Progenitor cell of endocrine pancreas (in vitro differentiated cells): Measurements from ENCODE around the gene PAQR5. TPM values are rescaled to one million over a fixed set of nuclear protein-coding genes. Genes with fewer than 3 reads are reported as not detected.
"Not testable (repeated sequence)": the region's sequence is repeated elsewhere in the genome, so short reads cannot be mapped to it uniquely, and the experiment has no call there.

Experiments
- DNase-seq: peaks from one replicate; pipeline ENCODE4 v3.0.0; 2021; ENCODE audit warnings: low spot score; ENCODE audit not compliant: unreplicated experiment
- H3K27ac Mint-ChIP-seq: 2 replicates; pipeline ENCODE4 v1.8.0; 2021; ENCODE audit warnings: mild to moderate bottlenecking, moderate library complexity, mixed read lengths
- H3K27me3 Mint-ChIP-seq: 2 replicates; pipeline ENCODE4 v1.8.0; 2021; ENCODE audit warnings: mixed read lengths
- H3K36me3 Mint-ChIP-seq: 2 replicates; pipeline ENCODE4 v1.8.0; 2022; ENCODE audit warnings: mixed read lengths; ENCODE audit not compliant: insufficient read depth
- H3K4me1 Mint-ChIP-seq: 2 replicates; pipeline ENCODE4 v1.8.0; 2021; ENCODE audit warnings: low read depth, mixed read lengths
- H3K4me3 Mint-ChIP-seq: 2 replicates; pipeline ENCODE4 v1.8.0; 2021; ENCODE audit warnings: low read depth, mild to moderate bottlenecking, moderate library complexity, mixed read lengths
- H3K9me3 Mint-ChIP-seq: 2 replicates; pipeline ENCODE4 v1.8.0; 2021; ENCODE audit warnings: low read depth, mixed read lengths
- total RNA-seq: library from RNA; stranded (reverse); gene quantifications from 2 replicates; pipeline ENCODE4 v1.2.1, GENCODE V29; 2021
- TF ChIP-seq, protein P1 (sequence below): fragments of 200-600 bp; sonication (generic); IDR thresholded peaks from one replicate; pipeline ENCODE4 v1.5.0; 2021; ENCODE audit warnings: antibody characterized with exemption, mild to moderate bottlenecking; ENCODE audit not compliant: unreplicated experiment

The PAQR5 gene
- total RNA-seq, 1 donor from 2014 or later = 14.6 TPM

DNA sequence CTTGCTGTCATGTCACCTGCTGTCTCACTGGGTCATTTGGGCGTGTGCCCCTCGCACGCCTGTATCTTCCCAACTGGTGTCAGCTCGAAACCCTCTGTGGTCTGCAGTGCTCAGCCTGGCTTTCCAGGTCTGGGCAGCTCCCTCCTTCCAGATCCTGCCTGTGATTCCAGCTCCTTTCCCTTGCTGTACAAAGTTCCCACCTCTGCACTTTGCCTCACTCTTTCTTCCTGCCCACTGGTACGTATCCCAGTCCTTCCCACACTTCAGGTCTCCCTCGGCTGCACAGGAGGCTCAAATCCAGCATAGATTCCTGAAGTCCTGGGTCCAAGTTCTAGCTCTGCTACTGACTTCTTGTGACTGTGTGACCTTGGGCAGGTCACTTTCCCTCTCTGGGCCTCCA lies 2.1 kb upstream of the PAQR5 start:
- no peak overlapping the region for H3K27ac Mint-ChIP-seq
- H3K27me3 Mint-ChIP-seq = peaks cover 52% of the 10 kb centered on the region
- no peaks in the 10 kb centered on the region for H3K36me3 Mint-ChIP-seq
- H3K4me1 Mint-ChIP-seq = peaks cover 12% of the 10 kb centered on the region
- TF ChIP-seq, protein P1, sequence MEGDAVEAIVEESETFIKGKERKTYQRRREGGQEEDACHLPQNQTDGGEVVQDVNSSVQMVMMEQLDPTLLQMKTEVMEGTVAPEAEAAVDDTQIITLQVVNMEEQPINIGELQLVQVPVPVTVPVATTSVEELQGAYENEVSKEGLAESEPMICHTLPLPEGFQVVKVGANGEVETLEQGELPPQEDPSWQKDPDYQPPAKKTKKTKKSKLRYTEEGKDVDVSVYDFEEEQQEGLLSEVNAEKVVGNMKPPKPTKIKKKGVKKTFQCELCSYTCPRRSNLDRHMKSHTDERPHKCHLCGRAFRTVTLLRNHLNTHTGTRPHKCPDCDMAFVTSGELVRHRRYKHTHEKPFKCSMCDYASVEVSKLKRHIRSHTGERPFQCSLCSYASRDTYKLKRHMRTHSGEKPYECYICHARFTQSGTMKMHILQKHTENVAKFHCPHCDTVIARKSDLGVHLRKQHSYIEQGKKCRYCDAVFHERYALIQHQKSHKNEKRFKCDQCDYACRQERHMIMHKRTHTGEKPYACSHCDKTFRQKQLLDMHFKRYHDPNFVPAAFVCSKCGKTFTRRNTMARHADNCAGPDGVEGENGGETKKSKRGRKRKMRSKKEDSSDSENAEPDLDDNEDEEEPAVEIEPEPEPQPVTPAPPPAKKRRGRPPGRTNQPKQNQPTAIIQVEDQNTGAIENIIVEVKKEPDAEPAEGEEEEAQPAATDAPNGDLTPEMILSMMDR = no peak
- H3K9me3 Mint-ChIP-seq = no peaks in the 10 kb centered on the region
- DNase-seq = no peak
- H3K4me3 Mint-ChIP-seq = no peak overlapping the region

DNA sequence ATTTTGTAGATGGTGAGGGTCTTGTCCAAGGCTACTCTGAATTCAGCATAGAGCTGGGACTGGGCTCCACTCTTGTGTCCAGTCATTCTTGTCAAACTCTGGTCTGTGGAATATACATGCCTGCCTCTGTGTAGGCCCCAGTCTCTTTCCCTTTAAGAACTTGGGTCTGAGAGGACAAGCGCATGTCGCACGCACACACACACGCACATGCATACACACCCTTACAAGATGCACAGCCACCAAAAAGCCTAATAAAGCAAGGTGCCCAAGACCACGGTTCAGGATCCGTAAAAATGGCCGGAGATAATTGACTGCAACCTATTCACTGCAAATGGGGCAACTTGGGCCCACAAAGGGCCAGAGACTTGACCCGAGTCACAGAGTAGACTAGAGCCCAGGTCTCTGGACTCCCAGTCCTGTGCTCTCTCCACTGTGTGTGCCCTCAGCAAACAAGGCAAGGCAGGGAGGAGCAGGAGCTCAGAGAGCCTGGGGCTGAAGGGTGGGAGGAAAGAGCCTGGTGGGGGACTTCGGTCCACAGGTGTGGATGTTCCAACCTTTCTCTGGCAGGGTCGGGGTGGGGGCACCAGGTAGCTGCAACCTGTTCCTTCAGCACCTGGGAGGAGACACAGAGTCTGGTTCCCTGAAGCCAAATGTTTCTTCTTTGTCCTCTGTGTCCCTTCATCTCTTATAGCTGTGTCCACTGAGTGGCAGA lies 914 bp upstream of the PAQR5 start:
- Mint-ChIP-seq H3K36me3 (no peaks in the 10 kb centered on the region), H3K27me3 (peaks cover 47% of the 10 kb centered on the region), H3K27ac (no peak overlapping the region), H3K9me3 (no peaks in the 10 kb centered on the region), H3K4me1 (peaks cover 12% of the 10 kb centered on the region), H3K4me3 (peak overlapping the region; percentile 71)
- no peak for DNase-seq
- TF ChIP-seq, protein P1 = no peak

DNA sequence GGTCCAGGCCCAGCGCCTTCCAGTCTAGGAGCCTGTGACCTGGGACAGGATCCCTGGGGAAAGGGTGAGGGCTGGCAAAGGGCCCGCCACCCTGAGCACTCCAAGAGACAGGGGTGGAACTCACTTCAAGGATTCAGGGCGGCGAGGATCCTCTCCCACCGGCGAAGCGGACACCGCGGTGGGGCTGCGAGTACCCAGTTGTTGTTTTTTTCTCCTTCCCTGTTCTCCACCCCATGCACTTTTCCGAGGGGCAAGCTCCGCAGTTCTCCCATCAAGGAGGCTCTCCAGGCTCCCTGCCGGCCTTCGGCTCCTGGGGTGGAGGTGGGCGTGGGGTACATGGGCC lies 387 bp upstream of the PAQR5 start:
- no peaks in the 10 kb centered on the region for H3K9me3 Mint-ChIP-seq
- no peak overlapping the region for H3K27ac Mint-ChIP-seq
- H3K36me3 Mint-ChIP-seq = no peaks in the 10 kb centered on the region
- peaks cover 42% of the 10 kb centered on the region for H3K27me3 Mint-ChIP-seq
- no peak for DNase-seq
- H3K4me1 Mint-ChIP-seq = peaks cover 12% of the 10 kb centered on the region
- TF ChIP-seq, protein P1 = no peak
- peak overlapping the region; percentile 71 for H3K4me3 Mint-ChIP-seq

DNA sequence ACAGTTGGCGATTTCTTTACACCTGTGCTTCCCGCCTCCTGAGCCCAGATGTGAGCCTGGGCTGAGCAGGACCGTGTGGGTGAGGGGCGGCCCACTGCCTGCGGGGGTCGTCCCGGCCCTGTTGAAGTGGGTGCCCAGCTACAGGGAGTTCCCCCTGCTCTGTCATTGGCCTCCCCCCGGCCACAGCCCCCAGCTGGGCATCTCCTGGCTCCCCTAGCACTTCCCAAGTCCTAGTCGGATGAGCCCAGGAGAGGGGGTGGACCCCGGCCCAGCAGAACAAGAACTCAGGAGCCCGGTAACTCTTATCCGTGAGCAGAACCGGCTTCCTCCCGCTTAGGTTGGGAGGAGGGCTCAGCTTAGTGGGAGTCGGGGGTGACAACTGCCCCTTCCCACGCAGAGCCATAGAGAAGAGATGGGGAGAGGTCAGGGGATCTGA lies 757 bp downstream of the PAQR5 start:
- peaks cover 12% of the 10 kb centered on the region for H3K4me1 Mint-ChIP-seq
- no peaks in the 10 kb centered on the region for H3K9me3 Mint-ChIP-seq
- TF ChIP-seq, protein P1 = no peak
- peaks cover under 1% of the 10 kb centered on the region for H3K36me3 Mint-ChIP-seq
- peak overlapping the region; percentile 66 for H3K4me3 Mint-ChIP-seq
- DNase-seq = no peak
- no peak overlapping the region for H3K27ac Mint-ChIP-seq
- H3K27me3 Mint-ChIP-seq = peaks cover 38% of the 10 kb centered on the region

DNA sequence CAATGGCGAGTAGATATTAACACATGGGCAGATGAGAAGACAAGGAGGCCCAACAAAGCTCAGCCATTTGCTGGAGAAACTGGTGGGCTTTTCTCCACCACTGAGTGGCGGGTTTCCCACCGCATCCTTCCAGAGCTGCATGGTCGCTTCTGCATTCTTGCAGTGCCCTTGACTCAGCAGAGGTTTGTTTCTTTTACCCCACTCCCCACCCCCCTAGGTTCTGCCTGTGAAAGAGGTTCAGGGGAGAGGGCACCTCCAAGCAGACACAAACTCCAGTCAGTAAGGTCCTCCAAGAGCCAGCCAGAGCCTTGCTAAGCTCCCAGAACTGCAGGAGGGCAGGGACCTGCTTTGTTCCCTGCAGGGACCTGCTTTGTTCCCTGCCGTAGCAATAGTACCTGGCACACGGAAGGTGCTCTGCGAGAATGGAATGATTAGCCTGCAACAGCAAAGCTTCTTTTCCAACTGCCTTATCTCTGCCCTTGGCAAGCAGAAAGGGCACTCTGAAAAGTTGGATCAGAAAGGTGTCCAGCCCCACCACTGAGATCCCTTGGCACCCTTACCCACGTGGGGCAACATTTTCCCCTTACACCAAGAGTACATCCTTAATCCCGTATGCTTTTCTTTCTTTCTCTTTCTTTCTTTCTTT lies 1.4 kb downstream of the PAQR5 start:
- H3K4me3 Mint-ChIP-seq = peak overlapping the region; percentile 66
- peaks cover 33% of the 10 kb centered on the region for H3K27me3 Mint-ChIP-seq

DNA sequence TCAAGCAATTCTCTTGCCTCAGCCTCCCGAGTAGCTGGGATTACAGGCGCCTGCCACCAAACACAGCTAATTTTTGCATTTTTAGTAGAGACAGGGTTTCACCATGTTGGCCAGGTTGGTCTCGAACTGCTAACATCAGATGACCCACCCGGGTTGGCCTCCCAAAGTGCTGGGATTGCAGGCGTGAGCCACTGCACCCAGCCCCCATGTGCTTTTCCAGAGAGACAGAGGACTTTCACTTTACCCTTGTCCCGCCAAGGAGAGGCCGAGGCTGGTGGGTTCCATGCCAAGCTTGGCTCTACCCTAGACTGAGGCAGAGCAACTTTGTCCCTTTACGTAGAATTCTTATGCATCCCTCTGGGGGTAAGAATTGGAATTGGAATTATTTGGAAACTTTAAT lies 2.4 kb downstream of the PAQR5 start:
- not testable (repeated sequence) for H3K9me3 Mint-ChIP-seq, H3K4me3 Mint-ChIP-seq, H3K27ac Mint-ChIP-seq, DNase-seq, H3K36me3 Mint-ChIP-seq
- H3K27me3 Mint-ChIP-seq = peaks cover 27% of the 10 kb centered on the region
- peaks cover 14% of the 10 kb centered on the region for H3K4me1 Mint-ChIP-seq

More for the DNA sequence above, 1.4 kb downstream of the PAQR5 start:
- peaks cover 3% of the 10 kb centered on the region for H3K36me3 Mint-ChIP-seq
- DNase-seq = no peak
- TF ChIP-seq, protein P1 = no peak
- H3K27ac Mint-ChIP-seq = no peak overlapping the region
- H3K9me3 Mint-ChIP-seq = no peaks in the 10 kb centered on the region
- peaks cover 9% of the 10 kb centered on the region for H3K4me1 Mint-ChIP-seq

DNA sequence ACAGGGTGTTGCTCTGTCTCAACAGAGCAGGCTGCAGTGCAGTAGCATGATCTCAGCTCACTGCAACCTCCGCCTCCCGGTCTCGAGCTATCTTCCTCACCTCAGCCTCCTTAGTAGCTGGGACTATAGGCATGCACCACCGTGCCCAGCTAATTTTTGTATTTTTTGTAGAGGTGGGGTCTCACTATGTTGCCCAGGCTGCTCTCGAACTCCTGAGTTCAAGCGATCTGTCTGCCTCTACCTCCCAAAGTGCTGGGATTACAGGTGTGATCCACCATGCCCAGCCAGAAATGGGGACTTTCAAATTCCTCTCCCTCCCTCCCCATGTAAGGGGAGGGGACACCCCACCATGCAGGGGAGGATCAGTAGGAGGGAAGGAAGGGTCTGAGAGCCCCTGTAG lies 3.4 kb downstream of the PAQR5 start:
- Mint-ChIP-seq H3K36me3 (peaks cover 12% of the 10 kb centered on the region), H3K4me1 (peaks cover 13% of the 10 kb centered on the region), H3K27me3 (peaks cover 18% of the 10 kb centered on the region)
- not testable (repeated sequence) for DNase-seq, H3K27ac Mint-ChIP-seq, H3K9me3 Mint-ChIP-seq, H3K4me3 Mint-ChIP-seq
